HepG2 (cell line): ENCODE results near the gene GDF9. TPM values are rescaled to one million over a fixed set of nuclear protein-coding genes. Genes with fewer than 3 reads are reported as not detected.
A peak's percentile ranks its signal among the peaks of the same experiment; 100 is the strongest.

Experiments used
- CHCHD3 ChIP-seq: sonication (generic); formaldehyde crosslinking; IDR thresholded peaks from 2 replicates; pipeline ENCODE4 v1.8.0; 2022; ENCODE audit warnings: mild to moderate bottlenecking, missing genetic modification reagents, moderate library complexity
- FOXK1 ChIP-seq: sonication (generic); formaldehyde crosslinking; IDR thresholded peaks from 2 replicates; pipeline ENCODE4 v1.4.0; 2020; ENCODE audit warnings: low read depth, missing genetic modification reagents, borderline replicate concordance
- GATAD2A ChIP-seq: IDR thresholded peaks from 2 replicates; pipeline ENCODE4 v1.6.1; 2016
- HCFC1 ChIP-seq: fragments of 150-350 bp; IDR thresholded peaks from 2 replicates; pipeline ENCODE4 v1.6.1; 2014; ENCODE audit warnings: low read depth, low read length
- HMG20A ChIP-seq: IDR thresholded peaks from 2 replicates; pipeline ENCODE4 v1.6.1; 2016; ENCODE audit warnings: borderline replicate concordance
- IRF1 ChIP-seq: sonication (generic); formaldehyde crosslinking; IDR thresholded peaks from 2 replicates; pipeline ENCODE4 v1.4.0; 2020; ENCODE audit warnings: low read depth, mild to moderate bottlenecking, missing genetic modification reagents
- NCOA2 ChIP-seq: sonication (generic); formaldehyde crosslinking; IDR thresholded peaks from 2 replicates; pipeline ENCODE4 v1.8.0; 2022; ENCODE audit warnings: inconsistent platforms
- PAF1 ChIP-seq: IDR thresholded peaks from 2 replicates; pipeline ENCODE4 v1.6.1; 2016; ENCODE audit warnings: missing genetic modification reagents, missing compliant biosample characterization
- PAXIP1 ChIP-seq: sonication (generic); formaldehyde crosslinking; conservative IDR thresholded peaks from 2 replicates; pipeline ENCODE4 v1.4.0; 2020; ENCODE audit warnings: mild to moderate bottlenecking, missing genetic modification reagents, moderate library complexity
- REXO4 ChIP-seq: sonication (generic); formaldehyde crosslinking; IDR thresholded peaks from 2 replicates; pipeline ENCODE4 v1.8.0; 2022; ENCODE audit warnings: missing genetic modification reagents, mild to moderate bottlenecking, borderline replicate concordance
- SAFB2 ChIP-seq: sonication (generic); formaldehyde crosslinking; IDR thresholded peaks from 2 replicates; pipeline ENCODE4 v1.5.1; 2020; ENCODE audit warnings: missing genetic modification reagents, low read depth, mild to moderate bottlenecking, borderline replicate concordance
- YEATS2 ChIP-seq: sonication (generic); formaldehyde crosslinking; IDR thresholded peaks from 2 replicates; pipeline ENCODE4 v1.4.0; 2020; ENCODE audit warnings: missing genetic modification reagents, borderline replicate concordance
- ZIK1 ChIP-seq: sonication (generic); formaldehyde crosslinking; IDR thresholded peaks from 2 replicates; pipeline ENCODE4 v1.5.0; 2020; ENCODE audit warnings: mild to moderate bottlenecking, low read depth, missing genetic modification reagents, borderline replicate concordance
- ZNF234 ChIP-seq: sonication (generic); formaldehyde crosslinking; conservative IDR thresholded peaks from 2 replicates; pipeline ENCODE4 v1.5.1; 2020; ENCODE audit warnings: mild to moderate bottlenecking, missing genetic modification reagents
- ZNF510 ChIP-seq: sonication (generic); formaldehyde crosslinking; IDR thresholded peaks from 2 replicates; pipeline ENCODE4 v1.4.0; 2020; ENCODE audit warnings: low read depth, mild to moderate bottlenecking, missing genetic modification reagents
- ZNF530 ChIP-seq: sonication (generic); formaldehyde crosslinking; IDR thresholded peaks from 2 replicates; pipeline ENCODE4 v1.5.0; 2020; ENCODE audit warnings: low read depth, mild to moderate bottlenecking, missing genetic modification reagents
- ZNF652 ChIP-seq: IDR thresholded peaks from 2 replicates; pipeline ENCODE4 v1.6.1; 2016; ENCODE audit warnings: low read depth, borderline replicate concordance
- ZNF674 ChIP-seq: sonication (generic); formaldehyde crosslinking; IDR thresholded peaks from 2 replicates; pipeline ENCODE4 v1.5.0; 2020; ENCODE audit warnings: low read depth, mild to moderate bottlenecking, missing genetic modification reagents
- polyA plus RNA-seq, 8 experiments: library from polyadenylated mRNA; depleted of rRNA in 3 of 8; stranded (reverse) in 7 of 8; unstranded in 1 of 8; fragments of >200 nt; fragmentation: Illumina TruSeq in 4 of 8; extraction: Trizol in 4 of 8; gene quantifications; 2 replicates each; pipeline versions ENCODE4 v1.2.1 to v1.2.3, GENCODE V29; 2011 to 2016; ENCODE audit warnings: low read depth in 4 of 8, missing spikeins in 1 of 8, mixed read lengths in 1 of 8; ENCODE audit not compliant: insufficient read depth in 1 of 8
- total RNA-seq, 5 experiments: library from RNA; depleted of rRNA; stranded (reverse); fragments of >200 nt; fragmentation: Illumina TruSeq; extraction: Trizol; gene quantifications; 2 replicates each; pipeline ENCODE4 v1.2.3, GENCODE V29; 2016; ENCODE audit warnings: low read depth in 1 of 5
- TF ChIP-seq, protein P1 (sequence below): sonication (generic); formaldehyde crosslinking; IDR thresholded peaks from 2 replicates; pipeline ENCODE4 v1.5.0; 2020; ENCODE audit warnings: mild to moderate bottlenecking, missing genetic modification reagents, moderate library complexity
- TF ChIP-seq, protein P2 (sequence below): sonication (generic); formaldehyde crosslinking; IDR thresholded peaks from 2 replicates; pipeline ENCODE4 v1.4.0; 2020; ENCODE audit warnings: mild to moderate bottlenecking, missing genetic modification reagents
- TF ChIP-seq, protein P3 (sequence below): IDR thresholded peaks from 2 replicates; pipeline ENCODE4 v1.4.0; 2020; ENCODE audit warnings: mild to moderate bottlenecking, missing genetic modification reagents

Gene GDF9
- total and polyA plus RNA-seq, 2 of the 13 experiments (the other 11 are each of a cell fraction or from before 2014, with no cell fraction given) = 0.33 to 0.38 TPM

- 0 out of 2 replicates have a peak, but pooled peaks have one; percentile 29 for TF ChIP-seq NCOA2 (CRISPR knock-in tag)
- TF ChIP-seq ZNF652 = no peak
- no peak for TF ChIP-seq ZNF234 (CRISPR knock-in tag)
- TF ChIP-seq ZNF510 (CRISPR knock-in tag) = no peak
- TF ChIP-seq IRF1 (CRISPR knock-in tag) = no peak
- no peak for TF ChIP-seq CHCHD3 (CRISPR knock-in tag)
- TF ChIP-seq PAF1 = no peak
- TF ChIP-seq HMG20A (CRISPR knock-in tag) = peak; percentile 36; the same call in 1 of the 2 replicates
- no peak for TF ChIP-seq ZNF674 (CRISPR knock-in tag)
- TF ChIP-seq, protein P1, sequence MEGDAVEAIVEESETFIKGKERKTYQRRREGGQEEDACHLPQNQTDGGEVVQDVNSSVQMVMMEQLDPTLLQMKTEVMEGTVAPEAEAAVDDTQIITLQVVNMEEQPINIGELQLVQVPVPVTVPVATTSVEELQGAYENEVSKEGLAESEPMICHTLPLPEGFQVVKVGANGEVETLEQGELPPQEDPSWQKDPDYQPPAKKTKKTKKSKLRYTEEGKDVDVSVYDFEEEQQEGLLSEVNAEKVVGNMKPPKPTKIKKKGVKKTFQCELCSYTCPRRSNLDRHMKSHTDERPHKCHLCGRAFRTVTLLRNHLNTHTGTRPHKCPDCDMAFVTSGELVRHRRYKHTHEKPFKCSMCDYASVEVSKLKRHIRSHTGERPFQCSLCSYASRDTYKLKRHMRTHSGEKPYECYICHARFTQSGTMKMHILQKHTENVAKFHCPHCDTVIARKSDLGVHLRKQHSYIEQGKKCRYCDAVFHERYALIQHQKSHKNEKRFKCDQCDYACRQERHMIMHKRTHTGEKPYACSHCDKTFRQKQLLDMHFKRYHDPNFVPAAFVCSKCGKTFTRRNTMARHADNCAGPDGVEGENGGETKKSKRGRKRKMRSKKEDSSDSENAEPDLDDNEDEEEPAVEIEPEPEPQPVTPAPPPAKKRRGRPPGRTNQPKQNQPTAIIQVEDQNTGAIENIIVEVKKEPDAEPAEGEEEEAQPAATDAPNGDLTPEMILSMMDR (CRISPR knock-in tag) = no peak
- TF ChIP-seq HCFC1 = no peak
- no peak for TF ChIP-seq ZNF530 (CRISPR knock-in tag)
- peak; percentile 26; the same call in 1 of the 2 replicates for TF ChIP-seq PAXIP1 (CRISPR knock-in tag)
- TF ChIP-seq, protein P2, sequence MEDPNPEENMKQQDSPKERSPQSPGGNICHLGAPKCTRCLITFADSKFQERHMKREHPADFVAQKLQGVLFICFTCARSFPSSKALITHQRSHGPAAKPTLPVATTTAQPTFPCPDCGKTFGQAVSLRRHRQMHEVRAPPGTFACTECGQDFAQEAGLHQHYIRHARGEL (CRISPR knock-in tag) = no peak
- TF ChIP-seq YEATS2 = no peak; the same call in 1 of the 2 replicates
- no peak for TF ChIP-seq ZIK1 (CRISPR knock-in tag)
- TF ChIP-seq, protein P3, sequence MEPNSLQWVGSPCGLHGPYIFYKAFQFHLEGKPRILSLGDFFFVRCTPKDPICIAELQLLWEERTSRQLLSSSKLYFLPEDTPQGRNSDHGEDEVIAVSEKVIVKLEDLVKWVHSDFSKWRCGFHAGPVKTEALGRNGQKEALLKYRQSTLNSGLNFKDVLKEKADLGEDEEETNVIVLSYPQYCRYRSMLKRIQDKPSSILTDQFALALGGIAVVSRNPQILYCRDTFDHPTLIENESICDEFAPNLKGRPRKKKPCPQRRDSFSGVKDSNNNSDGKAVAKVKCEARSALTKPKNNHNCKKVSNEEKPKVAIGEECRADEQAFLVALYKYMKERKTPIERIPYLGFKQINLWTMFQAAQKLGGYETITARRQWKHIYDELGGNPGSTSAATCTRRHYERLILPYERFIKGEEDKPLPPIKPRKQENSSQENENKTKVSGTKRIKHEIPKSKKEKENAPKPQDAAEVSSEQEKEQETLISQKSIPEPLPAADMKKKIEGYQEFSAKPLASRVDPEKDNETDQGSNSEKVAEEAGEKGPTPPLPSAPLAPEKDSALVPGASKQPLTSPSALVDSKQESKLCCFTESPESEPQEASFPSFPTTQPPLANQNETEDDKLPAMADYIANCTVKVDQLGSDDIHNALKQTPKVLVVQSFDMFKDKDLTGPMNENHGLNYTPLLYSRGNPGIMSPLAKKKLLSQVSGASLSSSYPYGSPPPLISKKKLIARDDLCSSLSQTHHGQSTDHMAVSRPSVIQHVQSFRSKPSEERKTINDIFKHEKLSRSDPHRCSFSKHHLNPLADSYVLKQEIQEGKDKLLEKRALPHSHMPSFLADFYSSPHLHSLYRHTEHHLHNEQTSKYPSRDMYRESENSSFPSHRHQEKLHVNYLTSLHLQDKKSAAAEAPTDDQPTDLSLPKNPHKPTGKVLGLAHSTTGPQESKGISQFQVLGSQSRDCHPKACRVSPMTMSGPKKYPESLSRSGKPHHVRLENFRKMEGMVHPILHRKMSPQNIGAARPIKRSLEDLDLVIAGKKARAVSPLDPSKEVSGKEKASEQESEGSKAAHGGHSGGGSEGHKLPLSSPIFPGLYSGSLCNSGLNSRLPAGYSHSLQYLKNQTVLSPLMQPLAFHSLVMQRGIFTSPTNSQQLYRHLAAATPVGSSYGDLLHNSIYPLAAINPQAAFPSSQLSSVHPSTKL (CRISPR knock-in tag) = peak; percentile 72
- peak; percentile 87 for TF ChIP-seq GATAD2A (CRISPR knock-in tag)
- no peak for TF ChIP-seq REXO4 (CRISPR knock-in tag)
- TF ChIP-seq FOXK1 (CRISPR knock-in tag) = peak; percentile 90
- TF ChIP-seq SAFB2 = no peak
These were observed 39.7 kb upstream of the GDF9 start (continued) for GRCh38 chr5:132905938-132906337.
